Measurements from ENCODE around the gene PHACTR1.

Gene PHACTR1

DNA sequence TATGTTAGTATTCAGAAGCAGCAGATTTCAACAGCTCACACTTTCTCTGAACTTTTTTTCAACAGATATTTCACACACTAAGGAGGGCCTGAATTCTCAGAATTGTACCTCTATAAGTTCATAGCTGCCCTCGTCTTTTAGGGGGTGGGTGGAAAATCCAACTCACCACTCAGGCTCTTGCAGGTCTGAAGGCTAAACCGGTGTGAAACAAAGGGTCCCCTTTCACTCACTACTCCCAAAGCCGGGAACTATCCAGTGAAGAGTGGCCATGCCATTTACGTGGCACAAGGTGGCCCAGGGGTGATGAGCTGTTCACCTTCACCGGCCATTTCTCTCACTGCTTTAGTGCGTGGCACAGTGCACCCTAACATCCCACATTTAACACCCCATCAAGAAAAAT, 587.5 kb downstream of the PHACTR1 start:
- no peaks in the 10 kb centered on the region for H3K27me3 ChIP-seq (ENCODE audit: control insufficient read depth, insufficient read depth, low read length, poor library complexity, severe bottlenecking)
- no peaks in the 10 kb centered on the region for H3K9me3 ChIP-seq (ENCODE audit: control insufficient read depth, low read length)
- WGBS, 2 experiments, result 93 to 95% methylated on average over 6 of the region's 6 CpGs
- no peak overlapping the region for H3K4me3 ChIP-seq (ENCODE audit: insufficient read depth, low read depth, low read length)
- peaks cover 37% of the 10 kb centered on the region for H3K36me3 ChIP-seq (ENCODE audit: control insufficient read depth, insufficient read depth, low read length)
- no peak overlapping the region for H3K27ac ChIP-seq (ENCODE audit: insufficient read depth, low read depth, low read length, poor library complexity, severe bottlenecking)
- H3K4me1 ChIP-seq (ENCODE audit: control insufficient read depth, insufficient read depth, low read length), result no peaks in the 10 kb centered on the region

- Histone ChIP-seq H3K27ac (ENCODE audit: insufficient read depth, low read depth, low read length, poor library complexity, severe bottlenecking) (no peak overlapping the region), H3K4me3 (ENCODE audit: insufficient read depth, low read depth, low read length) (no peak overlapping the region), H3K4me1 (ENCODE audit: control insufficient read depth, insufficient read depth, low read length) (no peaks in the 10 kb centered on the region), H3K36me3 (ENCODE audit: control insufficient read depth, insufficient read depth, low read length) (peaks cover 39% of the 10 kb centered on the region), H3K27me3 (ENCODE audit: control insufficient read depth, insufficient read depth, low read length, poor library complexity, severe bottlenecking) (no peaks in the 10 kb centered on the region), H3K9me3 (ENCODE audit: control insufficient read depth, low read length) (no peaks in the 10 kb centered on the region)
- 90 to 92% methylated on average over 11 of the region's 11 CpGs for WGBS, 2 experiments
Observed at GRCh38 chr6:13304580-13305260, 588.2 kb downstream of the PHACTR1 start.

GRCh38 chr6:13305288-13305687, 588.7 kb downstream of the PHACTR1 start:
- Histone ChIP-seq H3K4me1 (ENCODE audit: control insufficient read depth, insufficient read depth, low read length) (no peaks in the 10 kb centered on the region), H3K36me3 (ENCODE audit: control insufficient read depth, insufficient read depth, low read length) (peaks cover 42% of the 10 kb centered on the region), H3K27ac (ENCODE audit: insufficient read depth, low read depth, low read length, poor library complexity, severe bottlenecking) (no peak overlapping the region), H3K4me3 (ENCODE audit: insufficient read depth, low read depth, low read length) (no peak overlapping the region), H3K9me3 (ENCODE audit: control insufficient read depth, low read length) (no peaks in the 10 kb centered on the region), H3K27me3 (ENCODE audit: control insufficient read depth, insufficient read depth, low read length, poor library complexity, severe bottlenecking) (no peaks in the 10 kb centered on the region)
- 98 to 99% methylated on average over 3 of the region's 4 CpGs for WGBS, 2 experiments

- H3K36me3 ChIP-seq (ENCODE audit: control insufficient read depth, insufficient read depth, low read length), result peaks cover 42% of the 10 kb centered on the region
- H3K4me3 ChIP-seq (ENCODE audit: insufficient read depth, low read depth, low read length), result no peak overlapping the region
- 100% methylated on average over 1 of the region's 1 CpG for WGBS, 2 experiments
- no peaks in the 10 kb centered on the region for H3K4me1 ChIP-seq (ENCODE audit: control insufficient read depth, insufficient read depth, low read length)
- H3K9me3 ChIP-seq (ENCODE audit: control insufficient read depth, low read length), result no peaks in the 10 kb centered on the region
- no peak overlapping the region for H3K27ac ChIP-seq (ENCODE audit: insufficient read depth, low read depth, low read length, poor library complexity, severe bottlenecking)
- H3K27me3 ChIP-seq (ENCODE audit: control insufficient read depth, insufficient read depth, low read length, poor library complexity, severe bottlenecking), result no peaks in the 10 kb centered on the region
Observed at GRCh38 chr6:13305791-13306190, 589.2 kb downstream of the PHACTR1 start.

DNA sequence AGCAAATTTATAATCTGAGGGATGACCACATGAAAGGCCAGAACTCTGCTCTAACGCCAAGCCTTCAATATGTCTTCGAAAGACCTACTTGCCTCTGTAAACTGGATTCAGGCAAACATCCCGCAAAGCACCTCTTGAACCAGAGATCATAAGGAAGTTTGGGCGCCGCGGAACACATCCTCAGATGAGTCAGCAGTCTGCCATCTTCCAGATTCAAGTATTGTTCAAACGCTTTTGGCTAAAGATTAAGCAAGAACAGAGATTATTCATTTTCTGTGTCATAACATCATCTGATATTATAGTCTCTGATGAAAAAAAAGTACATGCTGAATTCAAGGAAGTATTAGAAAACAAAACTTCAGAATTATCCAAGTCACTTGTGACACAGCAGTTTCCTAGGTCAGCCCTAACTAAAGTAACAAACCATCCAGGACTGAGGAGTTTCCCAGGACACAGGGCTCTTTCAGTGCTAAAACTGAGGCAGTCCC, 591.0 kb downstream of the PHACTR1 start:
- WGBS, 2 experiments, result 97 to 99% methylated on average over 7 of the region's 7 CpGs
- no peak overlapping the region for H3K27ac ChIP-seq (ENCODE audit: insufficient read depth, low read depth, low read length, poor library complexity, severe bottlenecking)
- no peaks in the 10 kb centered on the region for H3K9me3 ChIP-seq (ENCODE audit: control insufficient read depth, low read length)
- H3K36me3 ChIP-seq (ENCODE audit: control insufficient read depth, insufficient read depth, low read length), result peaks cover 42% of the 10 kb centered on the region
- H3K27me3 ChIP-seq (ENCODE audit: control insufficient read depth, insufficient read depth, low read length, poor library complexity, severe bottlenecking), result no peaks in the 10 kb centered on the region
- no peaks in the 10 kb centered on the region for H3K4me1 ChIP-seq (ENCODE audit: control insufficient read depth, insufficient read depth, low read length)
- no peak overlapping the region for H3K4me3 ChIP-seq (ENCODE audit: insufficient read depth, low read depth, low read length)

GRCh38 chr6:13308332-13308731, 591.8 kb downstream of the PHACTR1 start:
- no peak overlapping the region for H3K27ac ChIP-seq (ENCODE audit: insufficient read depth, low read depth, low read length, poor library complexity, severe bottlenecking)
- H3K36me3 ChIP-seq (ENCODE audit: control insufficient read depth, insufficient read depth, low read length), result peaks cover 38% of the 10 kb centered on the region
- H3K4me3 ChIP-seq (ENCODE audit: insufficient read depth, low read depth, low read length), result no peak overlapping the region
- WGBS, 2 experiments, result 94 to 100% methylated on average over 1 of the region's 1 CpG
- H3K9me3 ChIP-seq (ENCODE audit: control insufficient read depth, low read length), result no peaks in the 10 kb centered on the region
- H3K27me3 ChIP-seq (ENCODE audit: control insufficient read depth, insufficient read depth, low read length, poor library complexity, severe bottlenecking), result no peaks in the 10 kb centered on the region
- no peaks in the 10 kb centered on the region for H3K4me1 ChIP-seq (ENCODE audit: control insufficient read depth, insufficient read depth, low read length)

DNA sequence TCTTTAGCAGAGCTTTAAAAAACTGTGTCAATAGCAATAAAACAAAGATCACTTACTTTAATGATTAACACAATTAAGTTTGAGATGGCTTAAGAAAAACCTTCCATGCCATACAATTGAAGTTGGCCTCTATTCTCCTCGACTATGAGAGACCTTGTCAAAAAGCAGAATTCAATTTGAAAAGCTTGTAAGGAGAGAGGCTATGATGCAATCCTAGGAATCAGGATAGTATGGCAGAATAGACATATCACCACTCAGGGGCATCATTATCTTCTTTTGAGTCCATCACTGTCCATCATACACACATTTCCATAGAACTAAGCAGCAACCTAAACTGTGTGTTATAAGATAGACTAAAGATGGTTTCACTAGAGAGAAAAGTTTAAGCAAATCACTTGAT, 594.6 kb downstream of the PHACTR1 start:
- Histone ChIP-seq H3K36me3 (ENCODE audit: control insufficient read depth, insufficient read depth, low read length) (peaks cover 43% of the 10 kb centered on the region), H3K4me1 (ENCODE audit: control insufficient read depth, insufficient read depth, low read length) (no peaks in the 10 kb centered on the region), H3K9me3 (ENCODE audit: control insufficient read depth, low read length) (no peaks in the 10 kb centered on the region), H3K27me3 (ENCODE audit: control insufficient read depth, insufficient read depth, low read length, poor library complexity, severe bottlenecking) (no peaks in the 10 kb centered on the region), H3K4me3 (ENCODE audit: insufficient read depth, low read depth, low read length) (no peak overlapping the region), H3K27ac (ENCODE audit: insufficient read depth, low read depth, low read length, poor library complexity, severe bottlenecking) (no peak overlapping the region)
- 43 to 52% methylated on average over 1 of the region's 1 CpG for WGBS, 2 experiments

DNA sequence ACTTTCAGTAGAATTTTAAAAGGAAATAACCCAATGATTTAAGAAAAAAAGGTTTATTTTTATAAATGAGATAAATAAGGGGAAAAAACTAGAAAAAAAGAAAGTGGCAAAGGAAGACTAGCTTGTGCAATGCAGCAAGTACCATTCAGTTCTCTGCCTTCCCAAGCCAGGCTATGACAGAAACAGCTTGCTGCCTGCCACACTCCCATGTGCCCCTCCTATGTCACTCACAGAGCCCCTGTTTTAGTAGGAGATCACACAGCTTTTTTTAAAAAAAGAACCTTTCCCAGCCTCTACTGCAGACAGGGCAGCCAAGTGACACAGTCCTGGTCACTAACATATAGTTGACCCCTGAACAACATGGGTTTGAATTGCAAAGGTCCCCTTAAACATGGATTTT, 598.2 kb downstream of the PHACTR1 start:
- Histone ChIP-seq H3K4me3 (ENCODE audit: insufficient read depth, low read depth, low read length) (no peak overlapping the region), H3K27ac (ENCODE audit: insufficient read depth, low read depth, low read length, poor library complexity, severe bottlenecking) (no peak overlapping the region), H3K27me3 (ENCODE audit: control insufficient read depth, insufficient read depth, low read length, poor library complexity, severe bottlenecking) (no peaks in the 10 kb centered on the region), H3K9me3 (ENCODE audit: control insufficient read depth, low read length) (no peaks in the 10 kb centered on the region), H3K36me3 (ENCODE audit: control insufficient read depth, insufficient read depth, low read length) (peaks cover 46% of the 10 kb centered on the region), H3K4me1 (ENCODE audit: control insufficient read depth, insufficient read depth, low read length) (no peaks in the 10 kb centered on the region)

DNA sequence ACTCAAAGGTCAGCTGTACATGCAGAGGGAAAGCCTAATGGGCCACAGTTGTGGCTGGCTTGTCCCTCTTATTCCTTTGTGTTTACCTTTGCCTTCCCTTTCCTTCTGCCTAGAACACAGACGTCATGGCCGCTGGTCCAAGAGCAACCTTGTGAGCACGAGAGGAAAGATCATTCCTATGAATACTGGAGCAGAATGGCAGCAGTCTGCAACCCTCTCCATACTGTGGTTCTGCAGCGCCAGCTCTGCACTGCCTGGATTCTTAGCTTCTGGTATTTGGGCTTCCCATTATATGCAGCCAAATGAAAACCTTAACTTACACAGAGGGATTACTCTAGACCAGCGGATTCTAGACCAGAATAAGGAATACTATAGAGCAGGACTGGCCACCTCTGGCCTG, 599.3 kb downstream of the PHACTR1 start:
- no peak overlapping the region for H3K27ac ChIP-seq (ENCODE audit: insufficient read depth, low read depth, low read length, poor library complexity, severe bottlenecking)
- H3K36me3 ChIP-seq (ENCODE audit: control insufficient read depth, insufficient read depth, low read length), result peaks cover 52% of the 10 kb centered on the region

DNA sequence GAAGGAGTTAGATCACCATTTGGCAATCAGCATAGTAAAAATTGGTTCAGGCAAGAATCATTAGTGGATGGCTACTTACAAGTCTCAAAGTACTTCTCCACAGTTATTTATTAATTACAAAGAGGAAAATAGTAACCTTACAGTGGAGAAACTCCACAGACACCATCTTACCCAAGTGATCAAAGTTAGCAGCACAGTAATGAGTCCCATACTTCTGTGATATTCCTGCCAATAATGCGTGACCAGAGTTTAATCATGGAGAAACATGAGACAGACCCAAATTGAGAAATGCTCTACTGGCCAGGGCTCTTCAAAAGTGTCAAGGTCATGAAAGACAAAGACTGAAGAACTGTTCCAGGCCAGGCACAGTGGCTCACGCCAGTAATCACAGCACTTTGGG, 602.3 kb downstream of the PHACTR1 start:
- no peak overlapping the region for H3K4me3 ChIP-seq (ENCODE audit: insufficient read depth, low read depth, low read length)
- H3K27me3 ChIP-seq (ENCODE audit: control insufficient read depth, insufficient read depth, low read length, poor library complexity, severe bottlenecking), result no peaks in the 10 kb centered on the region
- H3K9me3 ChIP-seq (ENCODE audit: control insufficient read depth, low read length), result no peaks in the 10 kb centered on the region
- WGBS, 2 experiments, result 94 to 97% methylated on average over 2 of the region's 2 CpGs
- peaks cover 63% of the 10 kb centered on the region for H3K36me3 ChIP-seq (ENCODE audit: control insufficient read depth, insufficient read depth, low read length)
- no peaks in the 10 kb centered on the region for H3K4me1 ChIP-seq (ENCODE audit: control insufficient read depth, insufficient read depth, low read length)
- H3K27ac ChIP-seq (ENCODE audit: insufficient read depth, low read depth, low read length, poor library complexity, severe bottlenecking), result no peak overlapping the region

More for the DNA sequence above, 599.3 kb downstream of the PHACTR1 start:
- no peaks in the 10 kb centered on the region for H3K4me1 ChIP-seq (ENCODE audit: control insufficient read depth, insufficient read depth, low read length)
- H3K9me3 ChIP-seq (ENCODE audit: control insufficient read depth, low read length), result no peaks in the 10 kb centered on the region
- H3K4me3 ChIP-seq (ENCODE audit: insufficient read depth, low read depth, low read length), result no peak overlapping the region
- WGBS, 2 experiments, result 95% methylated on average over 5 of the region's 5 CpGs
- H3K27me3 ChIP-seq (ENCODE audit: control insufficient read depth, insufficient read depth, low read length, poor library complexity, severe bottlenecking), result no peaks in the 10 kb centered on the region
